Stimulated activated CD4-positive, alpha-beta T cell treated with anti-CD3 and anti-CD28 coated beads, Interleukin-4, amount 100 ng/mL, for 4 hours (primary cell): Measurements from ENCODE around the gene RAB11FIP5.

Source experiments
- DNase-seq, 2 experiments: peaks; one replicate each; pipeline ENCODE4 v3.0.0-alpha.2; 2020

The RAB11FIP5 gene

GRCh38 chr2:73085691-73086090 lies 27.1 kb downstream of the RAB11FIP5 start:
- DNase-seq, result peak; percentile 76 to 80

GRCh38 chr2:73084971-73085370 lies 27.8 kb downstream of the RAB11FIP5 start:
- no peak for DNase-seq

GRCh38 chr2:73083886-73084800 lies 28.6 kb downstream of the RAB11FIP5 start:
- no peak for DNase-seq

- no peak for DNase-seq
These were observed 30.0 kb downstream of the RAB11FIP5 start for GRCh38 chr2:73082523-73083410.

GRCh38 chr2:73081181-73081671 lies 31.5 kb downstream of the RAB11FIP5 start:
- DNase-seq, result no peak

GRCh38 chr2:73080321-73081131 lies 32.2 kb downstream of the RAB11FIP5 start:
- no peak for DNase-seq

GRCh38 chr2:73079636-73080035 lies 33.1 kb downstream of the RAB11FIP5 start:
- DNase-seq, result no peak

GRCh38 chr2:73078457-73079411 lies 34.0 kb downstream of the RAB11FIP5 start:
- no peak for DNase-seq

GRCh38 chr2:73077424-73077795 lies 35.3 kb downstream of the RAB11FIP5 start:
- DNase-seq, result no peak

- DNase-seq, result no peak
These were observed 35.9 kb downstream of the RAB11FIP5 start for GRCh38 chr2:73076701-73077423.

- DNase-seq, result no peak
These were observed 37.0 kb downstream of the RAB11FIP5 start for GRCh38 chr2:73075477-73076373.

GRCh38 chr2:73074110-73075069 lies 38.4 kb downstream of the RAB11FIP5 start:
- DNase-seq, result no peak

- DNase-seq, result no peak
These were observed 40.3 kb downstream of the RAB11FIP5 start for GRCh38 chr2:73072416-73072815.

GRCh38 chr2:73072129-73072395 lies 40.7 kb downstream of the RAB11FIP5 start:
- peak; percentile 2 to 6 for DNase-seq

- peak; percentile 88 to 97 for DNase-seq
These were observed 41.2 kb downstream of the RAB11FIP5 start, which contains the start of gene SFXN5 for GRCh38 chr2:73071360-73072128. Gene SFXN5 (minus strand): TSS chr2:73071712. CDS start chr2:73071705, 7 bp downstream.

GRCh38 chr2:73070643-73071359 lies 41.9 kb downstream of the RAB11FIP5 start:
- peak; percentile 24 to 51 for DNase-seq
